PFSK-1 (cell line): ENCODE data around the gene KCNQ1OT1.

Experiments used
- FOXP2 ChIP-seq: optimal IDR thresholded peaks from 2 replicates; pipeline ENCODE3; 2011; ENCODE audit warnings: borderline replicate concordance, control low read depth, inconsistent platforms; ENCODE audit not compliant: insufficient read depth; ENCODE audit errors: extremely low read length, extremely low read depth
- POLR2AphosphoS5 ChIP-seq: IDR thresholded peaks from 2 replicates; pipeline ENCODE4 v1.6.1; 2012; ENCODE audit warnings: low read depth, mild to moderate bottlenecking, control low read depth, low read length, moderate library complexity
- REST ChIP-seq, 2 experiments: IDR thresholded peaks; 2 replicates each; pipeline versions ENCODE4 v1.6.1 to v1.8.0; 2011 to 2012; ENCODE audit warnings: low read depth in 2 of 2, low read length in 2 of 2, control low read depth in 1 of 2, inconsistent platforms in 1 of 2, mild to moderate bottlenecking in 1 of 2, moderate library complexity in 1 of 2; ENCODE audit not compliant: insufficient read depth in 1 of 2
- SIN3A ChIP-seq: IDR thresholded peaks from 2 replicates; pipeline ENCODE4 v1.6.1; 2012; ENCODE audit warnings: mild to moderate bottlenecking, low read length, moderate library complexity, borderline replicate concordance; ENCODE audit not compliant: insufficient read depth
- TAF1 ChIP-seq: IDR thresholded peaks from 2 replicates; pipeline ENCODE4 v1.6.1; 2012; ENCODE audit warnings: low read length, control low read depth, borderline replicate concordance; ENCODE audit not compliant: insufficient read depth

The KCNQ1OT1 gene

GRCh38 chr11:2647167-2647566 lies 52.6 kb downstream of the KCNQ1OT1 start:
- TF ChIP-seq POLR2AphosphoS5, result no peak
- TF ChIP-seq FOXP2, result no peak
- no peak for TF ChIP-seq SIN3A
- TF ChIP-seq REST (IDR thresholded peaks at IDR 0.05; ENCODE audit: insufficient read depth in 1 of 2, low read depth in 2 of 2, low read length in 2 of 2), result no peak
- TF ChIP-seq TAF1, result no peak

- TF ChIP-seq POLR2AphosphoS5 (no peak), TAF1 (no peak), REST (IDR thresholded peaks at IDR 0.05; ENCODE audit: insufficient read depth in 1 of 2, low read depth in 2 of 2, low read length in 2 of 2) (no peak)
These were observed 54.0 kb downstream of the KCNQ1OT1 start for GRCh38 chr11:2645779-2646118.

- TF ChIP-seq REST (IDR thresholded peaks at IDR 0.05; ENCODE audit: insufficient read depth in 1 of 2, low read depth in 2 of 2, low read length in 2 of 2) (no peak), TAF1 (no peak), POLR2AphosphoS5 (no peak), SIN3A (no peak), FOXP2 (no peak)
These were observed 54.7 kb downstream of the KCNQ1OT1 start for GRCh38 chr11:2644844-2645778.

DNA sequence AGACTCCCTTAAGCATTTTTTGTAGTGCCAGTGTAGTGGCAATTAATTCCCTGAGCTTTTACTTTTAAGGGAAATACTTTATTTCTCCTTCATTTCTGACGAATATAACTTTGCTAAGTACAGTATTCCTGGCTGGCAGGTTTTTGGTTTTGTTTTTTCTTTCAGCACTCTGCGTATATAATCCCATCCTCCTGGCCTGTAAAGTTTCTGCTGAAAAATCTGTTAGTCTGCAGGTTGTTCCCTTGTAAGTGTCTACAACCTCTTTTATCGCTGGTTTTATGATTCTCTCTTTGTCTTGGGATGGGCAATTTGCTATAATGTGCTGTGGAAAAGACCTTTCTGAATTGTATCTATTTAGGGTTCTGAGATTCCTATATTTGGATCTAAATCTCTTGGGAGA lies 56.0 kb downstream of the KCNQ1OT1 start:
- TF ChIP-seq SIN3A (no peak), REST (IDR thresholded peaks at IDR 0.05; ENCODE audit: insufficient read depth in 1 of 2, low read depth in 2 of 2, low read length in 2 of 2) (no peak), FOXP2 (no peak), TAF1 (no peak), POLR2AphosphoS5 (no peak)

DNA sequence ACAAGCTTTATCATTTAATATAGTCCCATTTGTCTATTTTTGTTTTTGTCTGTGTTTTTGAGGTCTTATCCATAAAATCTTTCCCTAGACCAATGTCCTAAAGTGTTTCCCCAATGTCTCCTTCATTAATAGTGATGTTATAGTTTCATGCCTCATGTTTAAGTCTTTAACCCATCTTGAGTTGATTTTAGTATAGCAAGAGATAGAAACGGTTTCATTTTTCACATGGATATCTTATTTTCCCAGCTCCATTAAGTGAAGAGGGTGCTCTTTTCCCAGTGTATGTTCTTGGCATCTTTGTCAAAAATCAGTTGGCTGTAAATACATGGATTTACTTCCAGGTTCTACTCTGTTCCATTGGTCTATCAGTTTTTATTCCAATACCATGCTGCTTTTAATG lies 58.2 kb downstream of the KCNQ1OT1 start:
- TF ChIP-seq FOXP2 (no peak), REST (IDR thresholded peaks at IDR 0.05; ENCODE audit: insufficient read depth in 1 of 2, low read depth in 2 of 2, low read length in 2 of 2) (no peak), SIN3A (no peak), POLR2AphosphoS5 (no peak)
